Endothelial cell of umbilical vein (primary cell): ENCODE measurements around the gene PRKAR1B. TPM values are rescaled to one million over a fixed set of nuclear protein-coding genes. Genes with fewer than 3 reads are reported as not detected.

Experiments used
- BruUV-seq: library from RNA; stranded (reverse); fragments of 400-500 nt; replicated peaks from 2 replicates; lab custom pipeline; 2021; lab: Mats Ljungman, UMichigan
- CTCF ChIA-PET: fragments of 300-600, 350-600 bp; sonication (Branson Sonifier 250); formaldehyde crosslinking; loops from one replicate; lab custom pipeline; 2021; ENCODE audit warnings: antibody characterized with exemption, inconsistent platforms; lab: Charles Lee
- POLR2A ChIA-PET: fragments of 300-600, 350-600 bp; sonication (Branson Sonifier 250); formaldehyde crosslinking; loops from one replicate; lab custom pipeline; 2021; ENCODE audit warnings: antibody characterized with exemption, inconsistent platforms; lab: Charles Lee
- DNase-seq: peaks from one replicate; pipeline ENCODE4 v3.0.0-alpha.2; 2011; ENCODE audit warnings: low read depth, low spot score
- FAIRE-seq: peaks from 2 replicates; lab custom pipeline; 2011; peaks lifted over from hg19 to GRCh38; lab: Jason Lieb, UNC
- H2AFZ ChIP-seq: 2 replicates; pipeline ENCODE4 v1.6.0; 2012; ENCODE audit warnings: low read depth, low read length, control low read depth, inconsistent platforms
- H3K27ac ChIP-seq: 2 replicates; pipeline ENCODE4 v1.5.1; 2011; ENCODE audit warnings: low read depth, mild to moderate bottlenecking, control low read depth, low read length, moderate library complexity; ENCODE audit not compliant: insufficient read depth
- H3K27me3 ChIP-seq, 2 experiments: 2 replicates each; pipeline versions ENCODE4 v1.6.0 to v1.6.1; 2011; ENCODE audit warnings: low read length in 2 of 2, mixed read lengths in 1 of 2; ENCODE audit not compliant: control insufficient read depth in 2 of 2, insufficient read depth in 2 of 2
- H3K36me3 ChIP-seq, 2 experiments: 2 replicates in 1 of 2; 3 replicates in 1 of 2; pipeline ENCODE4 v1.5.1; 2011; ENCODE audit warnings: low read length in 2 of 2, mild to moderate bottlenecking in 1 of 2, moderate library complexity in 1 of 2; ENCODE audit not compliant: control insufficient read depth in 2 of 2, insufficient read depth in 2 of 2; ENCODE audit errors: extremely low read depth in 1 of 2
- H3K4me1 ChIP-seq: 3 replicates; pipeline ENCODE4 v1.5.1; 2011; ENCODE audit warnings: mild to moderate bottlenecking, low read length; ENCODE audit not compliant: control insufficient read depth, insufficient read depth; ENCODE audit errors: extremely low read depth
- H3K4me2 ChIP-seq: 2 replicates; pipeline ENCODE4 v1.6.1; 2011; ENCODE audit warnings: low read length, control low read depth, mixed read lengths; ENCODE audit not compliant: insufficient read depth
- H3K4me3 ChIP-seq, 3 experiments: fragments of 200-600 bp in 1 of 3; sonication (generic), shearing (Covaris generic) in 1 of 3; replicated peaks in 1 of 3; 2 replicates each; pipeline ENCODE4 v1.5.1; 2011 to 2016; ENCODE audit warnings: control low read depth in 3 of 3, low read length in 3 of 3, mild to moderate bottlenecking in 2 of 3, inconsistent platforms in 1 of 3, low read depth in 1 of 3, moderate library complexity in 1 of 3; ENCODE audit not compliant: insufficient read depth in 1 of 3
- H3K79me2 ChIP-seq: 2 replicates; pipeline ENCODE4 v1.6.0; 2012; ENCODE audit warnings: low read length, inconsistent platforms; ENCODE audit not compliant: control insufficient read depth, insufficient read depth
- H3K9ac ChIP-seq: replicated peaks from 2 replicates; pipeline ENCODE3; 2011; ENCODE audit warnings: low read length, control low read depth; ENCODE audit not compliant: insufficient read depth; ENCODE audit errors: extremely low read depth
- H3K9me1 ChIP-seq: replicated peaks from 3 replicates; pipeline ENCODE4 v1.6.0; 2011; ENCODE audit warnings: mild to moderate bottlenecking, low read length; ENCODE audit not compliant: control insufficient read depth, insufficient read depth; ENCODE audit errors: extremely low read depth
- H3K9me3 ChIP-seq: replicated peaks from 2 replicates; pipeline ENCODE4 v1.5.1; 2012; ENCODE audit warnings: low read length, inconsistent platforms; ENCODE audit not compliant: control insufficient read depth, insufficient read depth
- H4K20me1 ChIP-seq: replicated peaks from 2 replicates; pipeline ENCODE3; 2011; ENCODE audit warnings: mild to moderate bottlenecking, low read length; ENCODE audit not compliant: control insufficient read depth, insufficient read depth; ENCODE audit errors: extremely low read depth
- CTCF ChIP-seq, 2 donors: IDR thresholded peaks; 1 replicate in 1 of 2; 2 replicates in 1 of 2; pipeline ENCODE4 v1.5.1; 2011; ENCODE audit warnings: low read length in 2 of 2, mild to moderate bottlenecking in 2 of 2, moderate library complexity in 2 of 2, control low read depth in 1 of 2, inconsistent platforms in 1 of 2, low read depth in 1 of 2; ENCODE audit not compliant: insufficient read depth in 1 of 2; ENCODE audit errors: extremely low read depth in 1 of 2
- FOS ChIP-seq: IDR thresholded peaks from 2 replicates; pipeline ENCODE4 v1.6.1; 2011; ENCODE audit warnings: mild to moderate bottlenecking, low read length, moderate library complexity, borderline replicate concordance; ENCODE audit not compliant: insufficient read depth
- GATA2 ChIP-seq: IDR thresholded peaks from 2 replicates; pipeline ENCODE4 v1.7.0; 2011; ENCODE audit warnings: low read depth, mild to moderate bottlenecking, moderate library complexity, mixed read lengths, low read length; ENCODE audit not compliant: insufficient read length, insufficient read depth
- JUN ChIP-seq: IDR thresholded peaks from 2 replicates; pipeline ENCODE4 v1.6.1; 2011; ENCODE audit warnings: borderline replicate concordance, low read depth; ENCODE audit not compliant: insufficient read length, insufficient read depth
- POLR2A ChIP-seq: IDR thresholded peaks from 2 replicates; pipeline ENCODE4 v1.6.1; 2012; ENCODE audit warnings: low read depth, mild to moderate bottlenecking, control low read depth, low read length
- POLR2AphosphoS5 ChIP-seq: IDR thresholded peaks from 2 replicates; pipeline ENCODE4 v1.6.1; 2012; ENCODE audit warnings: low read depth, mild to moderate bottlenecking, control low read depth, low read length, moderate library complexity; ENCODE audit not compliant: insufficient read depth
- dilution Hi-C: fragments of 300-500 bp; cut with MboI; formaldehyde crosslinking; loops from one replicate; pipeline ENCODE4 v1.15.0; 2019; ENCODE audit warnings: low sequenced_read_pairs; ENCODE audit not compliant: extremely low pct_ligation_motif_present
- intact Hi-C: fragments of 100-400 bp; cut with micrococcal nuclease; formaldehyde crosslinking; loops from one replicate; pipeline ENCODE4 v1.10.0; 2022
- polyA plus RNA-seq, 4 experiments: library from polyadenylated mRNA; depleted of rRNA in 3 of 4; stranded (reverse) in 3 of 4; unstranded in 1 of 4; fragments of >200 nt; gene quantifications; 2 replicates each; pipeline versions ENCODE4 v1.2.1 to v1.2.3, GENCODE V29; 2011 to 2012; ENCODE audit warnings: missing spikeins in 1 of 4
- total RNA-seq: library from RNA; stranded (reverse); gene quantifications from 2 replicates; pipeline ENCODE4 v1.2.3, GENCODE V29; 2021
- TF ChIP-seq, protein P1 (sequence below): IDR thresholded peaks from 2 replicates; pipeline ENCODE4 v1.6.1; 2011; ENCODE audit not compliant: insufficient read depth, insufficient read length

The PRKAR1B gene
- total and polyA plus RNA-seq, 2 donors (not counting 3 experiments of a cell fraction or from before 2014, with no cell fraction given), result 15.4 to 29.2 TPM

GRCh38 chr7:503575-504111 lies 223.4 kb downstream of the PRKAR1B start:
- Histone ChIP-seq H3K9me1 (no peaks in the 10 kb centered on the region), H3K27me3 (no peaks in the 10 kb centered on the region), H3K4me1 (no peaks in the 10 kb centered on the region), H3K9me3 (no peaks in the 10 kb centered on the region), H3K9ac (no peak overlapping the region), H3K4me2 (no peak overlapping the region), H3K27ac (no peak overlapping the region), H3K36me3 (peaks cover 12 to 25% of the 10 kb centered on the region in 2 experiments), H3K4me3 (no peak overlapping the region), H2AFZ (no peak overlapping the region), H4K20me1 (no peaks in the 10 kb centered on the region), H3K79me2 (peaks cover 23% of the 10 kb centered on the region)
- TF ChIP-seq FOS (no peak), GATA2 (no peak), CTCF (IDR thresholded peaks at IDR 0.05; ENCODE audit: extremely low read depth in 1 of 2, insufficient read depth in 1 of 2, low read depth in 1 of 2, low read length in 2 of 2) (no peak), POLR2A (no peak), JUN (no peak), POLR2AphosphoS5 (no peak)
- TF ChIP-seq, protein P1, sequence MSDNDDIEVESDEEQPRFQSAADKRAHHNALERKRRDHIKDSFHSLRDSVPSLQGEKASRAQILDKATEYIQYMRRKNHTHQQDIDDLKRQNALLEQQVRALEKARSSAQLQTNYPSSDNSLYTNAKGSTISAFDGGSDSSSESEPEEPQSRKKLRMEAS, result no peak
- FAIRE-seq (no peak), DNase-seq (no peak)
- ChIA-PET CTCF (interaction anchor here (0.7 to 1.9 kb wide), 2 partner anchors 170 to 172 kb away, joined by 4 to 8 read pairs; no protein-coding TSS in a partner anchor), POLR2A (no interaction called here)
- intact Hi-C loops (loop anchor here (5.0 kb wide), 1 partner anchor 66 kb away; no protein-coding TSS in a partner anchor), dilution Hi-C loops (no loop called here)
- no TSS peak for BruUV-seq
